Stimulated activated CD8-positive, alpha-beta memory T cell treated with anti-CD3 and anti-CD28 coated beads, Interleukin-12 subunit alpha, Interleukin-12 subunit beta, amount 100 ng/mL, for 24 hours (primary cell): ENCODE data around the gene PHF12.
"Not testable (repeated sequence)": the region's sequence is repeated elsewhere in the genome, so short reads cannot be mapped to it uniquely, and the experiment has no call there.

ENCODE experiments used
- DNase-seq: peaks from one replicate; pipeline ENCODE4 v3.0.0-alpha.2; 2020; ENCODE audit errors: extremely low read depth

Gene PHF12

GRCh38 chr17:28953444-28954118 is 2.3 kb upstream of the PHF12 start:
- no peak for DNase-seq

- DNase-seq, result peak; percentile 82
These were observed 965 bp upstream of the PHF12 start for GRCh38 chr17:28951991-28952975.

- no peak for DNase-seq
These were observed 428 bp downstream of the PHF12 start for GRCh38 chr17:28950752-28951427.

GRCh38 chr17:28950017-28950751 is 1.1 kb downstream of the PHF12 start:
- no peak for DNase-seq

- no peak for DNase-seq
These were observed 1.9 kb downstream of the PHF12 start for GRCh38 chr17:28949185-28950016.

GRCh38 chr17:28948873-28949184 is 2.5 kb downstream of the PHF12 start:
- DNase-seq, result no peak

- DNase-seq, result no peak
These were observed 3.0 kb downstream of the PHF12 start for GRCh38 chr17:28948342-28948741.

- no peak for DNase-seq
These were observed 3.7 kb downstream of the PHF12 start for GRCh38 chr17:28947639-28948038.

- DNase-seq, result no peak
These were observed 5.1 kb downstream of the PHF12 start for GRCh38 chr17:28946239-28946638.

GRCh38 chr17:28944862-28945741 is 6.2 kb downstream of the PHF12 start:
- DNase-seq, result no peak

- no peak for DNase-seq
These were observed 7.0 kb downstream of the PHF12 start for GRCh38 chr17:28944343-28944742.

GRCh38 chr17:28942925-28943324 is 8.4 kb downstream of the PHF12 start:
- DNase-seq, result no peak

- DNase-seq, result no peak
These were observed 10.1 kb downstream of the PHF12 start for GRCh38 chr17:28941251-28941650.

- no peak for DNase-seq
These were observed 10.6 kb downstream of the PHF12 start for GRCh38 chr17:28940675-28941074.

- DNase-seq, result no peak
These were observed 11.2 kb downstream of the PHF12 start for GRCh38 chr17:28940142-28940541.

GRCh38 chr17:28938552-28938951 is 12.8 kb downstream of the PHF12 start:
- no peak for DNase-seq

- no peak for DNase-seq
These were observed 14.1 kb downstream of the PHF12 start for GRCh38 chr17:28937044-28937729.

GRCh38 chr17:28935744-28936460 is 15.4 kb downstream of the PHF12 start:
- DNase-seq, result no peak

- not testable (repeated sequence) for DNase-seq
These were observed 16.8 kb downstream of the PHF12 start for GRCh38 chr17:28934508-28934907.
